ENCODE results near the gene NPSR1. TPM values are rescaled to one million over a fixed set of nuclear protein-coding genes. Genes with fewer than 3 reads are reported as not detected.

NPSR1 gene, protein sequence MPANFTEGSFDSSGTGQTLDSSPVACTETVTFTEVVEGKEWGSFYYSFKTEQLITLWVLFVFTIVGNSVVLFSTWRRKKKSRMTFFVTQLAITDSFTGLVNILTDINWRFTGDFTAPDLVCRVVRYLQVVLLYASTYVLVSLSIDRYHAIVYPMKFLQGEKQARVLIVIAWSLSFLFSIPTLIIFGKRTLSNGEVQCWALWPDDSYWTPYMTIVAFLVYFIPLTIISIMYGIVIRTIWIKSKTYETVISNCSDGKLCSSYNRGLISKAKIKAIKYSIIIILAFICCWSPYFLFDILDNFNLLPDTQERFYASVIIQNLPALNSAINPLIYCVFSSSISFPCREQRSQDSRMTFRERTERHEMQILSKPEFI
- total RNA-seq, result not detected in 2 replicates

DNA sequence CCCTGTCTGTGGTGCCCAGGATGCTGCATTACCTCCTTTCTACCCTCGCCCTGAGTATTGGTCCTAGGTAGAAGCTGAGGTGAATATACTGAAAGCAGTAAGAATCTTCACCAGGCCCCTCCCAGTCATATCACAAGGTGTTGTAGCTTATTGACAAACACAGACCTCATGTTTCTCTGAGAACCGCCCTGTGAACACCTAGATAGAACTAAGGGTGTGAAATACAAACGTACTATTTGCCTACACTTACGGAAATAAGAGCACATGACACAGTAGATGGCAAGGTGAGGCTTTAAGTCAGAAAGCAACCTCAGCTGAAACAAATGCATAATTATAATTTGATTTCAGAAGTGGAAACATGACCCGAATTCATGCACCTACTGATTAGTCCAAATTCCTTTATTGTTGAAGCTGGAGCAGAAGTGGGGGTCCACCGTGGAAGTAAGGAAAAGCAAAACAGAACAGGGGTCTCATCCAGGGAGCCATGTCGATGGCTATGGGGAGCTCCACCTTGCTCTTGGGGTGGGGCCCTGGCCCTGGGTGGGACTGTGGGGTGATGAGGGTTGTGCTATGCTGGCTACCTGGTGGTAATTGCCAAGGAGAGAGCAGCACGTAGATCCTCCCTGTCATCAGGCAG lies at the start of gene NPSR1:
NPSR1 (plus strand) TSS at position 587 of the 637 bp plus-strand sequence. CDS start 195 bp downstream, outside the sequence.

